Activated CD8-positive, alpha-beta memory T cell treated with anti-CD3 and anti-CD28 coated beads, Interleukin-2, amount 50 U/mL, for 1 hour (primary cell): ENCODE results near the gene SPOCK3.
"Not testable (repeated sequence)": the region's sequence is repeated elsewhere in the genome, so short reads cannot be mapped to it uniquely, and the experiment has no call there.

Experiments used
- DNase-seq: peaks from one replicate; pipeline ENCODE4 v3.0.0-alpha.2; 2020; ENCODE audit errors: extremely low read depth

The SPOCK3 gene

GRCh38 chr4:166823126-166823525, 411.2 kb downstream of the SPOCK3 start:
- no peak for DNase-seq

- DNase-seq = no peak
Observed at GRCh38 chr4:166822386-166822785, 411.9 kb downstream of the SPOCK3 start.

DNA sequence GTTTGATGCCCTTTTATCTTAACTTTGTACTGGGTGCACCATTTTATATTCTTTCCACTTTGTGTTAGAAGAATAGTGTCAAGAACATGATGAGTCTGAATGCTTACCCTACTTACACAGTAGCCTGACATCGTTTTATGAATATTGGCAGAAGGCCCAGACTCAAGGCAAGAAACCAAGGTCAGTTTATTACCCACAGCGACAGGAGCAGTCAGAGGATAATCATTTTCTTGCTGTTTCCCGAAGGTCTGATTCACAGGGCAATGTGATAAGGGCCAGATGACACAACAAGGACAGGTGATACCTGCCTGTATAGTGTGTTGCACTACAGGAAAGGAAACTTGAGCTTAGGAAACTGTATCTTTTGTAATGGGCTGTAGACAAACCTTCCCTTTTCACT, 417.4 kb downstream of the SPOCK3 start:
- DNase-seq = no peak

DNA sequence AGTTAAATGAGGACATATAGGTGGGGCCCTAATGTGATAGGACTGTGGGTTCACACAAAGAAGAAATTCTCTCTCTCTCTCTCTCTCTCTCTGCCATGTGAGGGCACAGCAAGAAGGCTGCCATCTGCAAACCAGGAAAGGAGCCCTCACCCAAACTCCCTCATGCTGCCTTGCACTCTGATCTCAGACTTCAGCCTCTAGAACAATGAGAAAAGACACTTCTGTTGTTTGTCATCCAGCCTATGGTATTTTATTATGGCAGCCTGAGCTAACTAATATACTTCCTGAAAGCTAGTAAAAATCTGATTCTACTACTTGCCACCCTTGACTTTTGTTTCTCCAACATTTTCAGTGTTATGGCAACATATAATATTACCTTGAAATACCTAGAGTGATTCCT, 425.9 kb downstream of the SPOCK3 start:
- DNase-seq = no peak

DNA sequence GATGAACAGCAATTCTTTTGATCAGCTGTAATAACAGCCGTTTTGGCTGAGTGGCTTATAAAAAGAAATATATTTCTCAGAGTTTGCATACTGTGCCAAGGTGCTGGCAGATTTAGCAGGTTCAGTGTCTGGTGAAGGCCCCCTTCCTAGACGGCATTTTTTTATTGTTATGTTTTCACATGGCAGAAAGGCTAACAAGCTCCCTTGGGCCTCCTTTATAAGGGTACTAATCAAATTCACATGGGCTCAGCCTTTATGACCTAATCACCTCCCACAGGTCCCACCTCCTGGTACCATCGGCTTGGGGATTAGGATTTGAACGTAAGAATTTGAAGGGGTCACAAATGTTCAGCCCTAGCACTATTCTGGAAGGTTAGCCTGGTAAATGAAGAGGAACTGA, 431.9 kb downstream of the SPOCK3 start:
- DNase-seq = no peak

GRCh38 chr4:166798126-166798525, 436.2 kb downstream of the SPOCK3 start:
- no peak for DNase-seq

GRCh38 chr4:166777760-166778159, 456.5 kb downstream of the SPOCK3 start:
- no peak for DNase-seq

- no peak for DNase-seq
Observed at GRCh38 chr4:166763018-166763417, 471.3 kb downstream of the SPOCK3 start.

GRCh38 chr4:166741742-166742141, 492.6 kb downstream of the SPOCK3 start:
- no peak for DNase-seq

DNA sequence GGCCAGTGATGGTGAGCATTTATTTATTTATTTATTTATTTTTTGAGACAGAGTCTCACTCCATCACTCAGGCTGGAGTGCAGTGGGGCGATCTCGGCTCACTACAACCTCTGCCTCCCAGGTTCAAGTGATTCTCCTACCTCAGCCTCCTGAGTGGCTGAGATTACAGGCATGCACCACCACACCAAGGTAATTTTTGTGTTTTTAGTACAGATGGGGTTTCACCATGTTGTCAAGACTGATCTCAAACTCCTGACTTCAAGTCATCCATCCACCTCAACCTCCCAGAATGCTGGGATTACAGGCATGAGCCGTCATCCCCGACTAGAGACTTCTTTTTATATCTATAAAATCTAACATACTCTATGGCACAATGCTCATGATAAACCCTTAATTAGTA, 495.1 kb downstream of the SPOCK3 start:
- DNase-seq = not testable (repeated sequence)

DNA sequence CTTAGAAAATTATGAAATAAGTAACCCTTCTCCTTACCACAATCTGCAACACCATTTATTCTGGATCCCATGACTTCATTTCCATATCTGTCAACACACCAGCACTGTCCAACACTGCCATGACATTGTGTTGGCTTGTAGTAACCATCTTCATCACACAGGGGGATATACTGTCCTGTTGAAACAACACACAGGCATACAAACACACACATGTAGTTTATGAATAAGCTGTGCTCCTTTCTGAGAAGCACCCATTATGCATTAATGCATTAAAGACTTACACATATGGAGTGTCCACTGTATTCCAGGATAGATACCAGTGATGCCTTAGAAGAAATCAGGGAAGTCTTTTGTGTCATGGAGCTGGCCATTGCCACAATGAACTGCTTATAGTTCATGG, 496.9 kb downstream of the SPOCK3 start:
- no peak for DNase-seq

- DNase-seq = no peak
Observed at GRCh38 chr4:166735553-166735952, 498.7 kb downstream of the SPOCK3 start.

- no peak for DNase-seq
Observed at GRCh38 chr4:166734797-166735196, 499.5 kb downstream of the SPOCK3 start.

DNA sequence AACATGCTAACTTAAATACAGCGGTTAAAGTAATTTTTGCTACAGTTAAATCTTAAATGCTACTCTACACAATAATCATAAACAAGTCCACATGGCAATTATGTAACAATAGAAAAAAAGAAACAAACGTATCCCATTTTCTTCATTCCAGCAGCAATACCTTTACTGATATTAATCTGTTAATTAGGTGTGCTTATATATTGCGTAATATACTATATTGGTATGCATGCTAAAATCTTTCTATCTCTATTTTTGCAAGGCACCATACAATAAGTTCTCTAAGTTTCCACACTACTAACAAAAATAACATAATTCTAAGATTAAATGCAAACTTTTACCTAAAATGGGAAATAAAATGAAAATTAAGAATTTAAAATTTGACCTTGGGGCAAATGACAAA, 500.6 kb downstream of the SPOCK3 start:
- DNase-seq = no peak

- no peak for DNase-seq
Observed at GRCh38 chr4:166726832-166727231, 507.5 kb downstream of the SPOCK3 start.

DNA sequence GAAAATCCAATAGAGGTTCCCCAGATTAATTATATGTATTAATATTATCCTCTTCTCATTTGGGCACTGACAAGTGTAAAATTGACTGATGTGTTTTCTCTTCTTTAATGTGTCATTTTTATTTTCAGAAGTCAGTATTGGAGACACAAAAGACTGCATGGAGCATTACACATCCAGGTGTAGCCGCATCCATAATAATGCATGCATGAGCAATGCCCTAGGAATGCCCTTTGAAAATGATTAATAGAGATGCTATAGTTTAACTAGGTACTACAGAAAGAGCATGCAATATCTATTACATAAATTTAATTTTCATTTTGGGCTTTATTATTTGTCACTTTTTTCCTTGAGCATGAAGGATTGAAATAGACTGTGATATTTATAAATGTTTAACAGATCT, 509.9 kb downstream of the SPOCK3 start:
- DNase-seq = no peak

- no peak for DNase-seq
Observed at GRCh38 chr4:166723532-166724140, 510.7 kb downstream of the SPOCK3 start.

- not testable (repeated sequence) for DNase-seq
Observed at GRCh38 chr4:166715748-166716713, 518.3 kb downstream of the SPOCK3 start.

DNA sequence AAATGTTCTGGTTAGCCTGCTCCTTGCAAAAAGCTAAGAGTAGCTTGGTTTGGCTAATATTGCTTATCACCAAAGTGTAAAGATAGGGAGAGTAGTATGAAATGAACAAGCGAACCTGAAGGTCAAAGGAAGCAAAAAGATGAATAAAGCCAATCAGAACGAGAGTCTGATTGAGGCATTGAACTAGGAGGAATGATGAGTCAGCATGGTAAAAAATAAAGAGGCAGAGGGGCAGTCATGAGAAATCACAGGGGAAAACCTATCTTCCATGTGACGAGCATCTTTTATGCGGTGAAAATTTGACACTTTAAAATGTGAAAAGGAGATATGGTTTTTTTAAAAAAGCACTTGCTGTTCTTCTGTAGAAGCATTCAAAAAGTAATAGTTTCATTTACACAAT, 533.7 kb downstream of the SPOCK3 start:
- DNase-seq = no peak

GRCh38 chr4:166688835-166689234, 545.5 kb downstream of the SPOCK3 start:
- no peak for DNase-seq

DNA sequence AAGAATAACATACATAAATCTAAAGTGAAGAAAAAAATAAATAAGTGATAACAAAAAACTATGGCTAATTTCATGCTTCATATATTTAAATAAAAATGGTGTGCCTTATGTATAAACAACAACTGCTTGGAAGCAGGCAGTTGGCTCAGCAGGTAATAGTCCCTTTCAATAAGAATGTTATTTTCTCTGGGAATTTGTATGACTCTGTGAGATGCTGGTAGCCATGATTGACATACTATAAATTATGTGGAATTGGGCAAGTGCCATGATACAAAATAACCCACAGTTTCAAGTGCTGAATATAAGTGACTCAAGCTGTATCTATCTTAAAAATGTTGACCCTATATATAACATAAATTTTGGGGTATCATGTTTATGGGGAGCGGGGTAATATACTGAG, 546.5 kb downstream of the SPOCK3 start:
- DNase-seq = no peak
